C4-2B (cell line): Measurements from ENCODE around the gene ANKRD55.
"Not testable (repeated sequence)": the region's sequence is repeated elsewhere in the genome, so short reads cannot be mapped to it uniquely, and the experiment has no call there.

Experiments
- H3K27ac ChIP-seq: fragments of 450-650 bp; 2 replicates; pipeline ENCODE4 v1.5.1; 2017
- CTCF ChIP-seq: fragments of 450-650 bp; conservative IDR thresholded peaks from 2 replicates; pipeline ENCODE4 v1.5.1; 2017; ENCODE audit warnings: mild to moderate bottlenecking
- ZFX ChIP-seq: fragments of 450-650 bp; IDR thresholded peaks from 2 replicates; pipeline ENCODE4 v1.6.1; 2017

ANKRD55 gene

DNA sequence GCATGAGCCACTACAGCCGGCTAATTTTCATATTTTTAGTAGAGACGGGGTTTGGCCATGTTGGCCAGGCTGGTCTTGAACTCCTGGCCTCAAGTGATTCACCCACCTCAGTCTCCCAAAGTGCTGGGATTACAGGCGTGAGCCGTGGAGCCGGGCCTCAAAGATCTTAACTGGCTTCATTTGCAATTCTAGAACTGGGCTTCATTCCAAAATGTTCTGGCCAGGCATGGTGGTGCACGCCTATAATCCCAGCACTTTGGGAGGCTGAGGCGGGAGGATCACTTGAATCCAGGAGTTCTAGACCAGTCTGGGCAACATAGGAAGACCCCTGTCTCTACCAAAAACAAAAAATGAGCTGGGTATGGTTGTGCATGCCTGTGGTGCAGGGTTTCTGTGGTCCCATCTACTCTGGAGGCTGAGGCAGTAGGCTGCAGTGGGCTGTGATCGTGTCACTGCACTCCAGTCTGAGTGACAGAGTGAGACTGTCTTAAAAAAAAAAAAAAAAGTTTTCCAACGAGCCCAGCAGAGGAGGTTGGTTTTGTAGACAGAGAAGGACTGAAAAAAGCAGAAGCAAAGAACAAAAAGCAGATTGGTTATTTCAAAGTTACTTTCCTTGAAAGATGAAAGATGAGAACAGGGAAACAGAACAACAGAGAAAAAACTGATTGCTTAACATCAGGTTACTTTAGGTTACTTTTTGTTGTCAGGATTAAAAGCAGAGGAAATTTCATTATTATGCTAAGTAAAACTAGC is 78.2 kb downstream of the ANKRD55 start:
- H3K27ac ChIP-seq, result no peak overlapping the region
- TF ChIP-seq CTCF, result no peak
- TF ChIP-seq ZFX, result no peak

GRCh38 chr5:56152437-56152836 is 80.7 kb downstream of the ANKRD55 start:
- H3K27ac ChIP-seq, result no peak overlapping the region
- TF ChIP-seq ZFX, result no peak
- TF ChIP-seq CTCF, result no peak

DNA sequence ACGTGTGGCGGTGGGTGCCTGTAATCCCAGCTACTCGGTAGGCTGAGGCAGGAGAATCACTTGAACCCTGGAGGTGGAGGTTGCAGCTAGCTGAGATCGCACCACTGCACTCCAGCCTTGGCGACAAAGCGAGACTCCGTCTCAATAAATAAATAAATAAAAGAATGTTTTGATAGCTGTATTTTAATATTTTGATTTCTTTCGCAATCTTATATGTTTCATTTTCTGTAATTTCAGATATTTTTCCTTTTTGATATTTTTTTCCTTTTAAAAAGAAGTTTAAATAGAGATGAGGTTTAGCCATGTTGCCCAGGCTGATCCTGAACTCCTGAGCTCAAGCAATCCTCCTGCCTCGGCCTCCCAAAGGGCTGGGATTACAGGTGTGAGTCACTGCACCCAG is 82.4 kb downstream of the ANKRD55 start:
- H3K27ac ChIP-seq, result not testable (repeated sequence)

GRCh38 chr5:56148453-56148971 is 84.6 kb downstream of the ANKRD55 start:
- H3K27ac ChIP-seq, result no peak overlapping the region
- no peak for TF ChIP-seq CTCF
- TF ChIP-seq ZFX, result no peak

GRCh38 chr5:56147659-56148230 is 85.4 kb downstream of the ANKRD55 start:
- no peak overlapping the region for H3K27ac ChIP-seq
- TF ChIP-seq ZFX (no peak), CTCF (no peak)

GRCh38 chr5:56147106-56147505 is 86.0 kb downstream of the ANKRD55 start:
- TF ChIP-seq CTCF (no peak), ZFX (no peak)
- H3K27ac ChIP-seq, result no peak overlapping the region

DNA sequence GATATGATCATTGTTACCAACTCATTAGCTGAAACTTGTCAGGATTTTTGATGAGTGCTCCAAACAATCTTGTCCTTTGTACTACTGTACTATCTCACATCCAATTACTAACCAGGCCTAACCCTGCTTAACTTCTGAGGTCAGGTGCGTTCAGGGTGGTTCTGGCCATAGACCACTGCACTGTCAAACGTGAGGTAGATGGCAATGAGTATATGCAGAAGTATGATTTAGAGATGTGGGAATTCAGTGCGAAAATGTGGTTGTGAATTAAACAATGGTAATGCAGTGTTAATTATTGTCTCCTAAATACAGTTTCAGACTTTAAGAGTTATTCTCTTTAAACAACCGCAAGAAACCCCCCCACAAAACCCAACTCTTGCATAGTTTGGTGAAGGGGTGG is 86.5 kb downstream of the ANKRD55 start:
- no peak overlapping the region for H3K27ac ChIP-seq

More for the DNA sequence above, 86.5 kb downstream of the ANKRD55 start:
- TF ChIP-seq CTCF (no peak), ZFX (no peak)
